H1 (cell line): Measurements from ENCODE around the gene CLEC19A.

Source experiments
- CTCF ChIP-seq, 3 experiments: IDR thresholded peaks; 1 replicate in 2 of 3; 2 replicates in 1 of 3; pipeline versions ENCODE4 v1.5.1 to v1.6.1; 2011; ENCODE audit warnings: low read length in 3 of 3, mild to moderate bottlenecking in 3 of 3, inconsistent platforms in 2 of 3, low read depth in 1 of 3, moderate library complexity in 1 of 3; ENCODE audit not compliant: insufficient read depth in 1 of 3; ENCODE audit errors: control extremely low read depth in 1 of 3
- NANOG ChIP-seq: IDR thresholded peaks from 2 replicates; pipeline ENCODE4 v1.6.1; 2011; ENCODE audit warnings: low read length, low read depth, mild to moderate bottlenecking, inconsistent platforms; ENCODE audit not compliant: insufficient read depth, poor library complexity, severe bottlenecking
- POLR2A ChIP-seq, 2 experiments: IDR thresholded peaks; 1 replicate in 1 of 2; 2 replicates in 1 of 2; pipeline ENCODE4 v1.6.1; 2011; ENCODE audit warnings: low read depth in 2 of 2, low read length in 2 of 2, mild to moderate bottlenecking in 2 of 2; ENCODE audit errors: control extremely low read depth in 1 of 2
- POU5F1 ChIP-seq: IDR thresholded peaks from 2 replicates; pipeline ENCODE4 v1.6.1; 2011; ENCODE audit warnings: low read depth, mild to moderate bottlenecking, low read length, moderate library complexity
- TAF1 ChIP-seq: IDR thresholded peaks from 2 replicates; pipeline ENCODE4 v1.6.1; 2011; ENCODE audit warnings: mild to moderate bottlenecking, low read depth, low read length
- TBP ChIP-seq: IDR thresholded peaks from 2 replicates; pipeline ENCODE4 v1.6.1; 2011; ENCODE audit warnings: low read depth, low read length, improper control_type of control experiment

- TF ChIP-seq CTCF (IDR thresholded peaks at IDR 0.05; ENCODE audit: control extremely low read depth in 1 of 3, insufficient read depth in 1 of 3, low read depth in 1 of 3, low read length in 3 of 3), result no peak
- no peak for TF ChIP-seq POLR2A (IDR thresholded peaks at IDR 0.05; ENCODE audit: control extremely low read depth in 1 of 2, low read depth in 2 of 2, low read length in 2 of 2)
- TF ChIP-seq TAF1, result no peak
- no peak for TF ChIP-seq POU5F1
- TF ChIP-seq NANOG, result no peak
- TF ChIP-seq TBP, result no peak
Observed at GRCh38 chr16:19236561-19237209, 48.8 kb upstream of the CLEC19A start.
